Upper lobe of right lung (tissue), 1 donor: ENCODE results near the gene SFT2D1. TPM values are rescaled to one million over a fixed set of nuclear protein-coding genes. Genes with fewer than 3 reads are reported as not detected.
A peak's percentile ranks its signal among the peaks of the same experiment; 100 is the strongest.

Experiments
- ATAC-seq: fragments of 200-7000 bp; cut with Tn5 transposase; one replicate; pipeline ENCODE4 v1.9.1; 2020; ENCODE audit warnings: mild to moderate bottlenecking, moderate library complexity
- DNase-seq: peaks from one replicate; pipeline ENCODE4 v3.0.0-alpha.2; 2020
- H3K27ac ChIP-seq: fragments of 200-600 bp; one replicate; pipeline ENCODE4 v1.8.0; 2022
- H3K27me3 ChIP-seq: fragments of 200-600 bp; one replicate; pipeline ENCODE4 v1.8.0; 2022; ENCODE audit warnings: mild to moderate bottlenecking
- H3K36me3 ChIP-seq: fragments of 200-600 bp; one replicate; pipeline ENCODE4 v1.8.0; 2022
- H3K4me1 ChIP-seq: fragments of 200-600 bp; one replicate; pipeline ENCODE4 v1.8.0; 2022
- H3K4me3 ChIP-seq: fragments of 200-600 bp; one replicate; pipeline ENCODE4 v1.8.0; 2022; ENCODE audit warnings: mild to moderate bottlenecking
- H3K9me3 ChIP-seq: fragments of 200-600 bp; one replicate; pipeline ENCODE4 v1.8.0; 2022
- intact Hi-C: fragments of 100-400 bp; cut with DNase I; formaldehyde crosslinking; loops from one replicate; pipeline ENCODE4 v1.11.0; 2022
- total RNA-seq: library from RNA; stranded (reverse); fragmentation: NEBNext Ultra II Directional; extraction: Animal tissue kit (Norgen Biotek cat#: 25700); gene quantifications from one replicate; pipeline ENCODE4 v1.2.1, GENCODE V29; 2021
- TF ChIP-seq, protein P1 (sequence below): fragments of 200-600 bp; IDR thresholded peaks from one replicate; pipeline ENCODE4 v1.8.0; 2022; ENCODE audit warnings: antibody characterized with exemption
- donor health status: DM: no; HTN: yes; CAD: no; lungs with severe emphysema.

Gene SFT2D1
- total RNA-seq, 1 donor from 2014 or later, result 49.7 TPM

DNA sequence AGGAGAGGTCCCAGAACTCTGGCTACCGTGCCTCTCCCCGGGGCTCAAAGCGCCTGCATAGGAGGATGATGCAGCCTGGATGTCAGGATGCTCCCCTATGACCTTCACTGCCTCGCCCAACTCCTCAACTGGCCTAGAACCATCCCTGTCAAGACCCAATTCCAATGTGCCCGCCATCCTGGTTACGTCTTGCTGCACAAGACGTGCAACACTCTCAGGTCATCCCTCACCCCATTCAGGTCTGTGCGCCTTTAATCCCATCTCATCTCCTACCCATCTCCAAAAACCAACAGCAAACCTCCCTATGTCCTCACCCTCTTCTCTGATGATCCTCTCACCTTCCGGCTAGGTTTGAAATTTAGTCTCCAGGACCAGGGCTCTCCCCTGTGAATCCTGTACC lies 3.5 kb downstream of the SFT2D1 start:
- intact Hi-C loops, result no loop called here
- Histone ChIP-seq H3K36me3 (peaks cover 30% of the 10 kb centered on the region), H3K27me3 (no peaks in the 10 kb centered on the region), H3K27ac (no peak overlapping the region), H3K4me3 (no peak overlapping the region), H3K9me3 (no peaks in the 10 kb centered on the region), H3K4me1 (peaks cover 32% of the 10 kb centered on the region)
- ATAC-seq (no peak), DNase-seq (no peak)
- TF ChIP-seq, protein P1, sequence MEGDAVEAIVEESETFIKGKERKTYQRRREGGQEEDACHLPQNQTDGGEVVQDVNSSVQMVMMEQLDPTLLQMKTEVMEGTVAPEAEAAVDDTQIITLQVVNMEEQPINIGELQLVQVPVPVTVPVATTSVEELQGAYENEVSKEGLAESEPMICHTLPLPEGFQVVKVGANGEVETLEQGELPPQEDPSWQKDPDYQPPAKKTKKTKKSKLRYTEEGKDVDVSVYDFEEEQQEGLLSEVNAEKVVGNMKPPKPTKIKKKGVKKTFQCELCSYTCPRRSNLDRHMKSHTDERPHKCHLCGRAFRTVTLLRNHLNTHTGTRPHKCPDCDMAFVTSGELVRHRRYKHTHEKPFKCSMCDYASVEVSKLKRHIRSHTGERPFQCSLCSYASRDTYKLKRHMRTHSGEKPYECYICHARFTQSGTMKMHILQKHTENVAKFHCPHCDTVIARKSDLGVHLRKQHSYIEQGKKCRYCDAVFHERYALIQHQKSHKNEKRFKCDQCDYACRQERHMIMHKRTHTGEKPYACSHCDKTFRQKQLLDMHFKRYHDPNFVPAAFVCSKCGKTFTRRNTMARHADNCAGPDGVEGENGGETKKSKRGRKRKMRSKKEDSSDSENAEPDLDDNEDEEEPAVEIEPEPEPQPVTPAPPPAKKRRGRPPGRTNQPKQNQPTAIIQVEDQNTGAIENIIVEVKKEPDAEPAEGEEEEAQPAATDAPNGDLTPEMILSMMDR, result no peak

DNA sequence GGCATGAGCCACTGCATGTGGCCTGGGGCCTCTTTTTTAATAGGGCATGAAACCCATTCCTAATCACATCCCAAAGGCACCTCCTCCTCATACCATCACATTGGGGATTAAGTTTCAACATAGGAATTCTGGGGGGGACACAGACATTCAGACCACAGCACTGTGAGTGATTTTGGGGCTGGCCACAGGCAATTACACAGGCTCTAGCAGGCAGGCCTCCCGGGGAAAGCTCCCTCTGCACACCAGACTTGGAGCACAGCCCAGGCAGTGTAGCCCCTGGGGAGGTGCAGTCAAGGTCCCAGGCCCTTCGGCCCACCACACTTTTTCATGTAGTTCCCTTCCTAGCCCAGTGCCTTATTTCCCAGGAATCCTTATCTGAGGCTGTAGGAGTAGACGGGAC lies 5.5 kb downstream of the SFT2D1 start:
- intact Hi-C loops, result no loop called here

DNA sequence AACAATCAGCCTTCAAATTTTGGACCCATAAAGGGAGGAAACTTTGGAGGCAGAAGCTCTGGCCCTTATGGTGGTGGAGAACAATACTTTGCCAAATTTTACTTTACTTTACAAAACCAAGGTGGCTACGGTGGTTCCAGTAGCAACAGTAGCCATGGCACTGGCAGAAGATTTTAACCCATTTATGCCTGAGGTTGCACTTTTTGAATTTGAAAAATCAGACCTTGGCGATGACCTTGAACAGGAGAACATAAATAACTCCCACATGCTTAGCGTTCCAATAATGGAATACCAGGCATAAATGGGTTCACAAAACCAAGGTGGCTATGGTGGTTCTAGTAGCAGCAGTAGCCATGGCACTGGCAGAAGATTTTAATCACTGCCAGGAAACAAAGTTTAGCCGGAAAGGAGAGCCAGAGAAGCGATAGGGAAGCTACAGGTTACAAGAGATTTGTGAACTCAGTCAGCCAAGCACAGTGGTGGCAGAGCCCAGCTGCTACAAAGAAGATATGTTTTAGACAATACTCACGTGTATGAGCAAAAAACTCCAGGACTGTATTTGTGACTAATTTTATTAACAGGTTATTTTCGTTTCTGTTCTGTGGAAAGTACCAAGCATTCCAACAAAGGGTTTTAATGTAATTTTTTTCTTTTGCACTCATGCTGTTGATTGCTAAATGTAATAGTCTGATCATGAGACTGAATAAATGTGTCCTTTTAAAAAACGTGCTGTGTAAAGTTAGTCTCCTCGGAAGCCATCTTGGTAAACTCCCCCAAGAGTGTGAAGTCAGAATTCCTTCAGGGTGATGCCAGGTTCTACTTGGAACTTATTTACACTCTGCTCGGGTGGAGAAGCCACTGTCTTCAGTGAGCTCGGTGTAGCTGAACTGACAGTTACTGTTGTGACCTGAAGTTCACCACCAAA lies 6.7 kb downstream of the SFT2D1 start:
- Histone ChIP-seq H3K36me3 (peaks cover 30% of the 10 kb centered on the region), H3K27me3 (no peaks in the 10 kb centered on the region), H3K27ac (no peak overlapping the region), H3K9me3 (no peaks in the 10 kb centered on the region), H3K4me1 (peaks cover 21% of the 10 kb centered on the region), H3K4me3 (no peak overlapping the region)
- no peak for ATAC-seq
- TF ChIP-seq, protein P1, result no peak
- no peak for DNase-seq
- intact Hi-C loops, result no loop called here

More for the DNA sequence above, 5.5 kb downstream of the SFT2D1 start:
- Histone ChIP-seq H3K27ac (no peak overlapping the region), H3K4me1 (peaks cover 30% of the 10 kb centered on the region), H3K36me3 (peaks cover 30% of the 10 kb centered on the region), H3K9me3 (no peaks in the 10 kb centered on the region), H3K4me3 (no peak overlapping the region), H3K27me3 (no peaks in the 10 kb centered on the region)
- TF ChIP-seq, protein P1, result no peak
- no peak for ATAC-seq
- no peak for DNase-seq

DNA sequence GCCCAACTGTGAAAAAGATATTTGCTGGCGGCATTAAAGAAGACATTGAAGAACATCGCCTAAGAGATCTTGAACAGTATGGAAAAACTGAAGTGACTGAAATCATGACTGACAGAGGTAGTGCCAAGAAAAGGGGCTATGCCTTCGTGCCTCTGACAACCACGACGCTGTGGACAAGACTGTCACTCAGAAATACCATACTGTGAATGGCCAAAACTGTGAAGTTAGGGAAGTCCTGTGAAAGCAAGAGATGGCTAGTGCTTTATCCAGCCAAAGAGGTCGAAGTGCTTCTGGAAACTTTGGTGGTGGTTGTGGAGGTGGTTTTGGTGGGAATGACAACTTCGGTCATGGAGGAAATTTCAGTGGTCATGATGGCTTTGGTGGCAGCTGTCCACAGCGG lies 7.5 kb downstream of the SFT2D1 start:
- ATAC-seq (no peak), DNase-seq (no peak)
- H3K4me1 ChIP-seq, result peaks cover 13% of the 10 kb centered on the region
- H3K27me3 ChIP-seq, result no peaks in the 10 kb centered on the region
- TF ChIP-seq, protein P1, result no peak
- no peak overlapping the region for H3K4me3 ChIP-seq
- H3K9me3 ChIP-seq, result no peaks in the 10 kb centered on the region
- peaks cover 30% of the 10 kb centered on the region for H3K36me3 ChIP-seq
- H3K27ac ChIP-seq, result no peak overlapping the region
- intact Hi-C loops, result no loop called here

DNA sequence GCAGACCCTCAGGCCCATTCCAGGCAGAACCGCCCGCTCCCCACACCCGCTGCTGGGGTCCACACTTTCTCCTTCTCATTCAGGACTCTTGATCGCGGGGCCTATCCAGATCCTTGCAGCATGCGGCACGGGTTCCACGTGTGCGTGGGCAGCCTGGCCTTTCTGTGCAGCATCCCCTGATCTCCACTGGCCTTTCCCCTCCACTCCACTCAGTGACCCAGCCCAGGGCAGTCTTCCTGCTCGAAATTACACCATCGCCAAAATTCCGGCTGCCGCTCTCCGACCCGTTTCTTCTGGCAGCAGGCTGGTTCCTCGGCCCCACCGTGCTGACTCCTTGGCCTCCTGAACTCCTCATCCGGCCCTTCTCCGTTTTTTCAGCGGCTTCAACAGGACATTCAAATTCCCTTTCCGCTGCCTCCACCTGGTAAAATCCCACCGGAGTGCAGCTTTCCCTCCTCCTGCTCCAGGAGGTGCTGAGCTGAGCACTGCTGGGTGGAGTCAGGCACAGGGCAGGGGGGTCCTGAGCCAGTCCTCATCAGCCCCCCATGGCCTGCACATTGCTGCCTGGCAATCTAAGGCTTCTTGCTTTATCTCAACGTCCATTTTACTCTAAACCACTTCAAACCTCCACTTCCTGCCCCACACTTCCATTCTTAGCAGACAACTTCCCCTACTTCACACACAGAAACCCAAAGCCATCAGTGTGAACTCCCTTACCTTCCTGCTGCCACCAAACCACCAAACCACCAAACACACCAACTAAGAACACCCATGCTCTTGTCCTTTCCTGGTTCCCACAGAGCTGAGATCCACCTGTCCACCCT lies 9.0 kb downstream of the SFT2D1 start:
- no peak for DNase-seq
- Histone ChIP-seq H3K27ac (no peak overlapping the region), H3K4me3 (no peak overlapping the region), H3K36me3 (peaks cover 40% of the 10 kb centered on the region), H3K4me1 (peaks cover 11% of the 10 kb centered on the region), H3K27me3 (no peaks in the 10 kb centered on the region), H3K9me3 (no peaks in the 10 kb centered on the region)
- TF ChIP-seq, protein P1, result no peak
- intact Hi-C loops, result no loop called here
- peak; percentile 36 for ATAC-seq
